Measurements from ENCODE around the gene NCF4.

Gene NCF4

GRCh38 chr22:36921309-36922104 is 60.7 kb downstream of the NCF4 start (continued):
- TF ChIP-seq PBX3 (CRISPR knock-in tag; IDR thresholded peaks at IDR 0.05) (no peak), ZNF514 (tag by site-specific recombination; IDR thresholded peaks at IDR 0.05) (no peak), ZNF544 (tag by site-specific recombination; IDR thresholded peaks at IDR 0.05) (no peak), EGR2 (tag by site-specific recombination; IDR thresholded peaks at IDR 0.05; ENCODE audit: low read depth) (no peak), ZNF639 (tag by site-specific recombination; IDR thresholded peaks at IDR 0.05) (no peak), ZNF837 (tag by site-specific recombination; IDR thresholded peaks at IDR 0.05) (no peak)

- CTCF ChIA-PET: no interaction called here
- POLR2A ChIA-PET: no interaction called here
- no peaks in the 10 kb centered on the region for H3K4me1 ChIP-seq (ENCODE audit: control insufficient read depth, insufficient read depth, low read length)
These were observed 61.4 kb downstream of the NCF4 start for GRCh38 chr22:36922105-36922608.

GRCh38 chr22:36922711-36923110 is 61.9 kb downstream of the NCF4 start:
- POLR2A ChIA-PET: no interaction called here
- CTCF ChIA-PET: no interaction called here
- TF ChIP-seq ZNF37A (tag by site-specific recombination; IDR thresholded peaks at IDR 0.05) (no peak), PRDM6 (tag by site-specific recombination; IDR thresholded peaks at IDR 0.05) (no peak), ZNF266 (tag by site-specific recombination; IDR thresholded peaks at IDR 0.05; ENCODE audit: low read depth) (no peak), HOXA7 (CRISPR knock-in tag; IDR thresholded peaks at IDR 0.05; ENCODE audit: borderline replicate concordance) (no peak), KLF17 (tag by site-specific recombination; IDR thresholded peaks at IDR 0.05) (no peak), ZNF639 (tag by site-specific recombination; IDR thresholded peaks at IDR 0.05) (no peak), ZNF10 (tag by site-specific recombination; IDR thresholded peaks at IDR 0.05) (no peak), ZNF837 (tag by site-specific recombination; IDR thresholded peaks at IDR 0.05) (no peak), BCL6B (tag by site-specific recombination; IDR thresholded peaks at IDR 0.05) (no peak), ZFP37 (tag by site-specific recombination; IDR thresholded peaks at IDR 0.05) (no peak), ZNF610 (tag by site-specific recombination; IDR thresholded peaks at IDR 0.05; ENCODE audit: borderline replicate concordance) (no peak), ZNF624 (tag by site-specific recombination; IDR thresholded peaks at IDR 0.05) (no peak), ZNF148 (tag by site-specific recombination; IDR thresholded peaks at IDR 0.05; ENCODE audit: borderline replicate concordance) (no peak), ZBTB20 (tag by site-specific recombination; IDR thresholded peaks at IDR 0.05) (no peak), ZNF302 (tag by site-specific recombination; IDR thresholded peaks at IDR 0.05; ENCODE audit: low read depth) (no peak), KLF8 (tag by site-specific recombination; IDR thresholded peaks at IDR 0.05) (no peak)

More at GRCh38 chr22:36922105-36922608, 61.4 kb downstream of the NCF4 start:
- Histone ChIP-seq H3K4me3 (ENCODE audit: low read depth, low read length) (no peak overlapping the region), H3K36me3 (ENCODE audit: control insufficient read depth in 2 of 2, insufficient read depth in 1 of 2, low read length in 2 of 2) (no peaks in the 10 kb centered on the region), H3K27ac (ENCODE audit: extremely low read depth, low read depth, low read length) (no peak overlapping the region), H3K9me3 (ENCODE audit: control insufficient read depth, insufficient read depth, low read depth, low read length) (no peaks in the 10 kb centered on the region)
- TF ChIP-seq ZNF138 (tag by site-specific recombination; IDR thresholded peaks at IDR 0.05; ENCODE audit: borderline replicate concordance): no peak
- TF ChIP-seq ZNF155 (tag by site-specific recombination; IDR thresholded peaks at IDR 0.05): no peak
- no peak for TF ChIP-seq ZSCAN16 (tag by site-specific recombination; IDR thresholded peaks at IDR 0.05)
- TF ChIP-seq ZNF221 (tag by site-specific recombination; IDR thresholded peaks at IDR 0.05; ENCODE audit: borderline replicate concordance): no peak

More at GRCh38 chr22:36922711-36923110, 61.9 kb downstream of the NCF4 start:
- Histone ChIP-seq H3K9me3 (ENCODE audit: control insufficient read depth, insufficient read depth, low read depth, low read length) (no peaks in the 10 kb centered on the region), H3K4me1 (ENCODE audit: control insufficient read depth, insufficient read depth, low read length) (no peaks in the 10 kb centered on the region), H3K4me3 (ENCODE audit: low read depth, low read length) (no peak overlapping the region), H3K36me3 (ENCODE audit: control insufficient read depth in 2 of 2, insufficient read depth in 1 of 2, low read length in 2 of 2) (no peaks in the 10 kb centered on the region), H3K27ac (ENCODE audit: extremely low read depth, low read depth, low read length) (no peak overlapping the region)

Measured in HEK293 (cell line).